ENCODE results near the gene SHROOM3. TPM values are rescaled to one million over a fixed set of nuclear protein-coding genes. Genes with fewer than 3 reads are reported as not detected.
"Not testable (repeated sequence)": the region's sequence is repeated elsewhere in the genome, so short reads cannot be mapped to it uniquely, and the experiment has no call there.

SHROOM3 gene
- total RNA-seq, 1 experiment from 2014 or later: 27.6 TPM

- H3K23ac ChIP-seq (ENCODE audit: insufficient read length, low read depth, low read length): no peak overlapping the region
- no peak overlapping the region for H3K4me2 ChIP-seq (ENCODE audit: insufficient read depth, insufficient read length, low read length)
- peaks cover 5% of the 10 kb centered on the region for H3K79me1 ChIP-seq (ENCODE audit: insufficient read depth, low read depth, low read length, poor library complexity, severe bottlenecking)
- Mint-ChIP-seq H3K36me3 (ENCODE audit: insufficient read depth in 1 of 3, low read depth in 3 of 3) (peaks cover 3 to 12% (median 5%) of the 10 kb centered on the region in 3 experiments; a peak in 6 of 7 replicates), H3K27me3 (ENCODE audit: low read depth) (no peaks in the 10 kb centered on the region), H3K27ac (no peak overlapping the region), H3K9me3 (no peaks in the 10 kb centered on the region), H3K4me3 (no peak overlapping the region), H3K4me1 (peaks cover 58 to 62% of the 10 kb centered on the region in 2 experiments)
- no peak overlapping the region for H3K56ac ChIP-seq (ENCODE audit: insufficient read length, low read depth, low read length)
- H3K79me2 ChIP-seq (ENCODE audit: insufficient read depth, low read length): peaks cover 2% of the 10 kb centered on the region; the same call in 1 of the 2 replicates
- no peak overlapping the region for H2BK12ac ChIP-seq (ENCODE audit: insufficient read length, low read depth, low read length)
- H3K18ac ChIP-seq (ENCODE audit: insufficient read length, low read depth, low read length): no peak overlapping the region
- H2AK5ac ChIP-seq (ENCODE audit: insufficient read length, low read length): no peak overlapping the region
- no peak overlapping the region for H3K27ac ChIP-seq (ENCODE audit: insufficient read length, low read depth, low read length)
- no peak overlapping the region for H3K14ac ChIP-seq (ENCODE audit: insufficient read depth, low read length)
- no peaks in the 10 kb centered on the region for H3K27me3 ChIP-seq (ENCODE audit: insufficient read depth, low read length)
- H3K23me2 ChIP-seq (ENCODE audit: insufficient read length, low read depth, low read length, poor library complexity, severe bottlenecking): no peaks in the 10 kb centered on the region
- H4K91ac ChIP-seq (ENCODE audit: insufficient read length, low read depth, low read length): no peak overlapping the region
- H3K4me1 ChIP-seq (ENCODE audit: insufficient read depth, low read length): peaks cover 12% of the 10 kb centered on the region; the same call in 1 of the 2 replicates
- WGBS (ENCODE audit: extremely low coverage, insufficient read length, low lambda C conversion rate): no CpG with 5 or more reads among the region's 2 CpGs
- H2BK15ac ChIP-seq (ENCODE audit: low read depth, low read length): no peak overlapping the region
- H3K9ac ChIP-seq (ENCODE audit: extremely low read depth, insufficient read length, low read length): no peak overlapping the region
- TF ChIP-seq, protein P1, sequence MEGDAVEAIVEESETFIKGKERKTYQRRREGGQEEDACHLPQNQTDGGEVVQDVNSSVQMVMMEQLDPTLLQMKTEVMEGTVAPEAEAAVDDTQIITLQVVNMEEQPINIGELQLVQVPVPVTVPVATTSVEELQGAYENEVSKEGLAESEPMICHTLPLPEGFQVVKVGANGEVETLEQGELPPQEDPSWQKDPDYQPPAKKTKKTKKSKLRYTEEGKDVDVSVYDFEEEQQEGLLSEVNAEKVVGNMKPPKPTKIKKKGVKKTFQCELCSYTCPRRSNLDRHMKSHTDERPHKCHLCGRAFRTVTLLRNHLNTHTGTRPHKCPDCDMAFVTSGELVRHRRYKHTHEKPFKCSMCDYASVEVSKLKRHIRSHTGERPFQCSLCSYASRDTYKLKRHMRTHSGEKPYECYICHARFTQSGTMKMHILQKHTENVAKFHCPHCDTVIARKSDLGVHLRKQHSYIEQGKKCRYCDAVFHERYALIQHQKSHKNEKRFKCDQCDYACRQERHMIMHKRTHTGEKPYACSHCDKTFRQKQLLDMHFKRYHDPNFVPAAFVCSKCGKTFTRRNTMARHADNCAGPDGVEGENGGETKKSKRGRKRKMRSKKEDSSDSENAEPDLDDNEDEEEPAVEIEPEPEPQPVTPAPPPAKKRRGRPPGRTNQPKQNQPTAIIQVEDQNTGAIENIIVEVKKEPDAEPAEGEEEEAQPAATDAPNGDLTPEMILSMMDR (conservative IDR thresholded peaks at IDR 0.05): no peak
- no peak overlapping the region for H2BK20ac ChIP-seq (ENCODE audit: low read depth, low read length, poor library complexity, severe bottlenecking)
- no peak overlapping the region for H3T11ph ChIP-seq (ENCODE audit: low read length)
- no peak overlapping the region for H2BK5ac ChIP-seq (ENCODE audit: insufficient read length, low read length)
- no peak overlapping the region for H4K8ac ChIP-seq (replicated peaks; ENCODE audit: insufficient read length, low read depth, low read length)
- H4K20me1 ChIP-seq (ENCODE audit: control insufficient read depth, insufficient read depth, insufficient read length): no peaks in the 10 kb centered on the region
- no peak overlapping the region for H4K5ac ChIP-seq (ENCODE audit: insufficient read length, low read depth, low read length)
- no peak overlapping the region for H3K4ac ChIP-seq (ENCODE audit: low read depth, low read length)
- H2BK120ac ChIP-seq (ENCODE audit: low read depth, low read length, poor library complexity, severe bottlenecking): no peak overlapping the region
- H3K9me3 ChIP-seq (ENCODE audit: control insufficient read depth, low read depth, low read length): no peaks in the 10 kb centered on the region
- no peak for DNase-seq
- no peak overlapping the region for H2AFZ ChIP-seq (ENCODE audit: low read length)
Observed at GRCh38 chr4:76720121-76720520, 285.1 kb downstream of the SHROOM3 start.

DNA sequence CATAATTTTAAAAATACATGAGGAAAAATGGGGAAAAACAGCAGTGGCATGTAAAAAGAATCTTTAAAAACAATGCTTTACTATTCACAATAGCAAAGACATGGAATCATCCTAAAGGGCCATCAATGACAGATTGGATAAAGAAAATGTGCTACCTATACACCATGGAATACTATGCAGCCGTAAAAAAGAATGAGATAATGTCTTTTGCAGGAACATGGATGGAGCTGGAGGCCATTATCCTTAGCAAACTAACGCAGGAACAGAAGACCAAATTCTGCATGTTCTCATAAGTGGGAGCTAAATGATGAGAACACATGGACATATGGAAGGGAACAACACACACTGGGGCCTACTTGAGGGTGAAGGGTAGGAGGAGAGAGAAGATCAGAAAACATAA lies 287.1 kb downstream of the SHROOM3 start:
- H3K4me1 ChIP-seq (ENCODE audit: insufficient read depth, low read length): peaks cover 11% of the 10 kb centered on the region; the same call in 1 of the 2 replicates
- no CpG with 5 or more reads among the region's 2 CpGs for WGBS (ENCODE audit: extremely low coverage, insufficient read length, low lambda C conversion rate)
- H3K27me3 Mint-ChIP-seq (ENCODE audit: low read depth); H2BK20ac ChIP-seq (ENCODE audit: low read depth, low read length, poor library complexity, severe bottlenecking); H3K23me2 ChIP-seq (ENCODE audit: insufficient read length, low read depth, low read length, poor library complexity, severe bottlenecking); H2BK12ac ChIP-seq (ENCODE audit: insufficient read length, low read depth, low read length); H4K8ac ChIP-seq (replicated peaks; ENCODE audit: insufficient read length, low read depth, low read length); H3K4ac ChIP-seq (ENCODE audit: low read depth, low read length); H3K79me1 ChIP-seq (ENCODE audit: insufficient read depth, low read depth, low read length, poor library complexity, severe bottlenecking); H3K4me2 ChIP-seq (ENCODE audit: insufficient read depth, insufficient read length, low read length); H2BK120ac ChIP-seq (ENCODE audit: low read depth, low read length, poor library complexity, severe bottlenecking); H3K27ac Mint-ChIP-seq; H3K27me3 ChIP-seq (ENCODE audit: insufficient read depth, low read length); H3T11ph ChIP-seq (ENCODE audit: low read length); H2AK5ac ChIP-seq (ENCODE audit: insufficient read length, low read length); DNase-seq; H3K9me3 Mint-ChIP-seq; H3K18ac ChIP-seq (ENCODE audit: insufficient read length, low read depth, low read length); H3K79me2 ChIP-seq (ENCODE audit: insufficient read depth, low read length); H3K14ac ChIP-seq (ENCODE audit: insufficient read depth, low read length); H4K91ac ChIP-seq (ENCODE audit: insufficient read length, low read depth, low read length); H3K9ac ChIP-seq (ENCODE audit: extremely low read depth, insufficient read length, low read length); H3K56ac ChIP-seq (ENCODE audit: insufficient read length, low read depth, low read length); H3K23ac ChIP-seq (ENCODE audit: insufficient read length, low read depth, low read length); H3K4me3 Mint-ChIP-seq; H4K5ac ChIP-seq (ENCODE audit: insufficient read length, low read depth, low read length); H3K27ac ChIP-seq (ENCODE audit: insufficient read length, low read depth, low read length); H2AFZ ChIP-seq (ENCODE audit: low read length); H2BK5ac ChIP-seq (ENCODE audit: insufficient read length, low read length); H3K9me3 ChIP-seq (ENCODE audit: control insufficient read depth, low read depth, low read length); H4K20me1 ChIP-seq (ENCODE audit: control insufficient read depth, insufficient read depth, insufficient read length); H2BK15ac ChIP-seq (ENCODE audit: low read depth, low read length): not testable (repeated sequence)
- H3K36me3 Mint-ChIP-seq (ENCODE audit: insufficient read depth in 1 of 3, low read depth in 3 of 3): peaks cover 5 to 12% (median 7%) of the 10 kb centered on the region in 3 experiments; a peak in 6 of 7 replicates
- peaks cover 53 to 55% of the 10 kb centered on the region in 2 experiments for H3K4me1 Mint-ChIP-seq
